GM18858 (cell line): ENCODE measurements around the gene TOP1.

Source experiments
- ATAC-seq: cut with Tn5 transposase; IDR thresholded peaks from one replicate; pipeline ENCODE4 v1.9.1; 2021; ENCODE audit not compliant: unreplicated experiment

Gene TOP1

GRCh38 chr20:41035207-41035606, 6.6 kb downstream of the TOP1 start:
- ATAC-seq: no peak

DNA sequence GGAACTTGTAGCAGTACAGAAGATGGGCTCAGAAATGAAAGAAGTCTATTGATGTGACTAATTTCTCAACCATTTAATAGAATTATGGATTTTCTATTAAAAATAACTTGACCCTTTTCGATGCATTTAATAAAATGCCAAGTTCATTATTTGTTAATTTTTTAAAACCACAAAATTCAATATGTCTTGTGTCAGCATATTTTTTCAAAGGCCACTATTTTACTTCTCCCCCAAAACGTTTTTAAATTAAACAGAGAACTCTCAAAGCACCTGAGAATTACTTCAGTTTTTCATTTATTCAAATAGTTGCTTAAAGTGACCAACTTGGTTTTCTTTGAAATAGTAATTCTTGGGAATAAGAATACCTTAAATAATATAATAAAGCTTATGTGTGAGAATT, 8.6 kb downstream of the TOP1 start:
- no peak for ATAC-seq

GRCh38 chr20:41038149-41038877, 9.7 kb downstream of the TOP1 start:
- ATAC-seq: no peak

DNA sequence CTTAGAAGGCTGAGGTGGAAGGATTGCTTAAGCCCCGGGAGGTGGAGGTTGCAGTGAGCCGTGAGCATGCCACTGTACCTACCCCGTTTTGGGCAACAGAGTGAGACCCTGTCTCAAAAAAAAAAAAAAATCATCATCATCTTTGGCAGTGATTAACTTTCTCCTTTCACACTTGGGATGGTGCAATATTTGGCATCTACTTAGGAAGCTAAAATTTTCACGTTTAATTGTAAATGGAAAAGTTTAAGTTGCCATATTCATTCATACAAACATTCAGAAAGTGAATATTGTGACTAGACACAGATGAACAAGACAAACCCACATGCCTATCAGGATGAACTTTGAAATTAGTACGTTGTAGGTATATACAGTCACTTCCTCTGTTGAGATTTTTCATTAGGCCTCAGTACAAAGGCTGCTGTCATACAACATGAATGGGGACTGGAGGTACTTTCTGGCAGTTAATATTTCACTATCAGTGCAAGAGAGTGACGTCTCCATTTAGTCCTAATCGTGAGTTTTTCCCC, 10.3 kb downstream of the TOP1 start:
- ATAC-seq: no peak

DNA sequence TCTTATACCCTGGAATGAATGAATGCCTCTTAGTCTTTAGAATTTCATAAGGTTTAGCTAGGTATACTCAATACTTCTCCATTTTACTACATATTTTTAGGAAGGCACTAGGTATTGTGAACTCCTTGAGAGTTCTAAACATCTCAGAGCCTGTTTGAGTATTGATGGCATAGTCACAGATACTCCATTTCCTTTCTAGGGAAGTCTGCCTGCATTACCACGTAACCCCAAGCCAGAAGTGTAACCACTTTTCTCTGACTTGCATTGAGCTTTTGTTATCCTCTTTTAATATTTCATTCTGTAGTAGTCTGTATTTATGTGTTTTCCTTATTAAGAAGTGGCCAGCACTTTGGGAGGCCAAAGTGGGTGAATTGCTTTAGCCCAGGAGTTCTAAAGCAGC, 12.2 kb downstream of the TOP1 start:
- no peak for ATAC-seq

- no peak for ATAC-seq
These were observed 13.1 kb downstream of the TOP1 start for GRCh38 chr20:41041693-41042092.

DNA sequence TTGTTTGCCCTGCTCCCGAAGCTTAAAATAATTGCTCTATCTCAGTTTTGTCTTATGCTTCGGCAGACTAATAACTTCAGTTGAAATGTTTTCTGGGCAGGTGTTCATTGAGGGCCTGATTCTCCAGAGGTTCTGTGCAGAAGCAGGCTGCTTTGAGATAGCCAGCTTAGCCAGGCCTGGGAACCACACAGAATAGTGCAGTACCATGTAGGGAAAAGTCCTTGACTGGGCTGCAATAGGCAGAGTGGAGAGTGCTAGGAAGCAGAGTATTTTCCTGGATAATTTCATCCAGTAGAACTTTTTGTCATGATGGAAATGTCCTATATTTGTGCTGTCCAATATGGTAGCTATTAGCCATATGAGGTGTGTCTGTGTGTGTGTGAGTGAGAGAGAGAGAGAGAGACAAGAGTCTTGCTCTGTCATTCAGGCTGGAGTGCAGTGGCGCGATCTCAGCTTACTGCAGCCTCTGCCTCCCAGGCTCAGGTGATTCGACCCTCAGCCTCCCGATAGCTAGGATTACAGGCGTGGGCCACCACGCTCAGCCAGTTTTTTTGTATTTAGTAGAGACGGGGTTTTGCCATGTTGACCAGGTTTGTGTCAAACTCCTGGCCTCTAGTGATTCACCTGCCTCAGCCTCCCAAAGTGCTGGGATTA, 15.9 kb downstream of the TOP1 start:
- ATAC-seq: no peak

DNA sequence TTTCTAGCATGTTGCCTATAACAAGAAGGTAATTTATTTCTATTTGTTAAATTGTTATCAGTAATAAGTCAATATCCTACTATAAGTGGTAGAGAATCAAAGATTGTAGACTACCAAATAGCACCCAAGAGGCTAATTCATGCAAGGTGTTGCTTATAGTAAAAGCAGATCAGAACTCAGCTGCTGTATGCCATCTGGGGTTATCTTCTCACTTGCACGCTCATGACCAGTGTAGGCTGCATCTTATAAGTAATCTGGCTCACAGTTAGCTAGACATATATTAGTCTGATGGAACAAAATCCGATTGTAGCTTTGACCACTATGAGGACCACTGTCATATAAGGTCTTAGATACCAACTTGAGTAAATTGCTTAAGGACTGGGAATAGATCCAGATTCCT, 17.0 kb downstream of the TOP1 start:
- ATAC-seq: no peak

GRCh38 chr20:41046716-41047115, 18.1 kb downstream of the TOP1 start:
- no peak for ATAC-seq

DNA sequence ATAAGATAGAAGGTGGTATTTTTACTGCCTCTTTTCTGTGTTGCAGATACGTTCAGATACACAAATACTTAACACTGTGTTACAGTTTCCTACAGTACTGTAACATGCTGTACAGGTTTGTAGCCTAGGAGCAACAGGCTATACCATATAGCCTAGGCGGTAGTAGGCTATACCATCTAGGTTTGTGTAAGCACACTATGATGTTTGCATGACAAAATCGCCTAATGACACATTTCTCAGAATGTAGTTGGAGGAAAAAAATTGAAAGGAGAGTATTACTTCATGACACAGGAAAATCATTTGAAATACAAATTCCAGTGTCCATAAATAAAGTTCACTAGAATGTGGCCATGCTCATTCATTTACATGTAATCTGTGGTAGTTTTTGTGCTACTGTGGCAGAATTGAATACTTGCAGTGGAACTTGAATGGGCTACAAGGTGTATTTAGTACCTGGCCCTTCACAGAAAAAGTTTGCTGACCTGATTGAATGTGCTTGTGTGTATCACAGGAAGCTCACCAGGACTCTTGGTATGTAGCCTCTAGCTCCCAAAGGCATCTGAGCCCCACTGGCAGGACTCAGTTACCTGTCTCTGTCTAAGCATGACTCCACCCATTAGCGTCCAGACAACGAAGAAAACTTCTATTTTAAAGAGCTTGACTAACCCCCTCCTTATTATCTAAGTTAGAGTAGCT, 18.8 kb downstream of the TOP1 start:
- ATAC-seq: no peak

DNA sequence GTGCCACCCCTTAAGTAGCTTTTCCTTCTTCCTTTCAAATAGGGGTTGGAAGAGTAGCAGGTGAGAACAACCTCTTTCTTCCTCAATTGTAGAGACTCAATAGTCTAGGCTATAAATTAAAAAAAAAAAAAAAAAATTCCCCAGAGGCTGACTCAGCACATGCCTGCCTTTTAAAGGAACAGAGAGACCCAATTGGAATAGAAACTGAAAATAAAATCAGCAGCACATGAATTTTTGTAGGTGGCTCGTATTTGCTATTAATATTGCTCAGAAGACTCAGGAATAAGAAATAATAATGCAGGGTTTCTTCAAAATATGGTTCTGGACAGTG, 19.3 kb downstream of the TOP1 start:
- no peak for ATAC-seq

GRCh38 chr20:41048461-41049301, 20.1 kb downstream of the TOP1 start:
- no peak for ATAC-seq

DNA sequence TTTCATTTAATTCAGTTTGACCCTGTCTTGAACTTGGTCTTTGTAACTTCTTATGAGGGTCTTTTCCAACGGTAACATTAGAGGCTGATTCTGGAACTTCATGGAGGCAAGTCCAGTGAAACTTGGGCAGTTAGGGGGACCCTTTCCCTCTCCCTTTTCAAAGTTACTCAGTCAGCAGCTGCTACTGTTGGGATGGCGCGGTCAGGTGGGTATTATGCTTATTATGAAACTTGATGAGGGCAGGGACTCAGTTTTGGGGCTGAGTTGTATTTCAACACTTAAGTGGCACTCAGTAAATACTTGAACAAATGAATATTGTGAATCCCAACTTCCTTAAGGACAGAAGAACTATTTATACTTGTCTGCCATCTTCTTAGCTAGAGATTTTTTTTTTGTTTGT, 20.8 kb downstream of the TOP1 start:
- no peak for ATAC-seq

- no peak for ATAC-seq
These were observed 21.9 kb downstream of the TOP1 start for GRCh38 chr20:41050361-41051008.

DNA sequence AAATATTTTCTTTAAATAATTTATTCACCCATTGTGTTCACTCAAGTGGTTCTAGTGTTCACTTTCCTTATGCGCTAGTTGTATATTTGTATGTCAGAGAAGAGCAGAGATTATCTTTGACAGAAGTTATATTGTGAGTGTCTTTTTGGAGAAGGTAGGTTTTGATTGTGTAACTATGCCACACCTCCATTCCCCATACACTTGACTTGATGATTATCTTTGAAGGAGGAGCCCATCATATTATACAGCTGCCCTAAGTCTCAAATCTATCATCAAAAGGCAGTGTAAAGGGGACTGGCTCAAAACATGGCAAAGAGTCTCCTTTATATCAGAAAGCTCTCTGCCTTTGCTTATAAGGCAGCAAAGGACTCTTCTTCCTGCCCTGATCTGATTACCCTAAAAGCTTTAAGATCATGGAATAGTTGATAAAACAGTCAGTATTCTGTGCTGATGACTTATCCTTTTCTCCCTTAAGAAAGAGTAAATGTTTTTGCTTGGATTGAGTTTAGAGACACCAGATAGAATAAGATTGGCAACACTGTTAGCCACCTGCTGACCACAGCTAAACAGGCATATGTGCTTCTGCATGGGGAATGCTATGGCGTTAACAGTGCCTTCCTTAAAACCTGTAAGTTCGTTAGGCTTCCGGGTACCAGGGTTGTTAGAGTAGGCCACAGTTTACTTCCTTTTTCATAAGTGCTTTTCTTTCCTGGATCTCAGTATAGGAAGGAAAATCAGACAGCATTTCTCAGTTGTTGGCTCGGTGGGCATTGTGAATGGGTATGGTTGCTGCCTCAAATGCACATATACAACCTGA, 22.6 kb downstream of the TOP1 start:
- ATAC-seq: no peak

- no peak for ATAC-seq
These were observed 24.3 kb downstream of the TOP1 start for GRCh38 chr20:41052742-41053419.

- no peak for ATAC-seq
These were observed 25.6 kb downstream of the TOP1 start for GRCh38 chr20:41054070-41054846.

DNA sequence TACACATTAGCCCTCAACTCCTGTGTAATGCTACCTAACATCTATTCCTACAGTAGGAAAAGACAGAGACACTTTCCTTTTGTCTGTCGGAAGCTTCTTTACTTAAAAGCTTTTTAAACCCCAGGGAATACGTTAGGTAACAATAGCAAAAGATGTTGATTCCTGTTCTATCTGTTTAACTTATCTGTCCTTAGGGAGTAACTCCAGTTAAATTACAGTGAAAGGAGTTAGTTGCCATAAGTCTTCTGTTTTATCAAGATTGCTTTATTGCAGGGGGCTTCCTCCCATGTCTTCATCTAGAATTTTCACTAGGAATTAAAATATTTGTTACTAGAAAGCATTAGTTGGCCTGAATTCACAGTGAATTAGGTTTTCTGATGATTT, 26.2 kb downstream of the TOP1 start:
- no peak for ATAC-seq

GRCh38 chr20:41055679-41056078, 27.1 kb downstream of the TOP1 start:
- no peak for ATAC-seq
